ENCODE data around the gene PDF. TPM values are rescaled to one million over a fixed set of nuclear protein-coding genes. Genes with fewer than 3 reads are reported as not detected.

Gene PDF
- total and polyA plus RNA-seq, 2 of the 13 experiments (the other 11 are each of a cell fraction or from before 2014, with no cell fraction given): 12.4 to 48.8 TPM

DNA sequence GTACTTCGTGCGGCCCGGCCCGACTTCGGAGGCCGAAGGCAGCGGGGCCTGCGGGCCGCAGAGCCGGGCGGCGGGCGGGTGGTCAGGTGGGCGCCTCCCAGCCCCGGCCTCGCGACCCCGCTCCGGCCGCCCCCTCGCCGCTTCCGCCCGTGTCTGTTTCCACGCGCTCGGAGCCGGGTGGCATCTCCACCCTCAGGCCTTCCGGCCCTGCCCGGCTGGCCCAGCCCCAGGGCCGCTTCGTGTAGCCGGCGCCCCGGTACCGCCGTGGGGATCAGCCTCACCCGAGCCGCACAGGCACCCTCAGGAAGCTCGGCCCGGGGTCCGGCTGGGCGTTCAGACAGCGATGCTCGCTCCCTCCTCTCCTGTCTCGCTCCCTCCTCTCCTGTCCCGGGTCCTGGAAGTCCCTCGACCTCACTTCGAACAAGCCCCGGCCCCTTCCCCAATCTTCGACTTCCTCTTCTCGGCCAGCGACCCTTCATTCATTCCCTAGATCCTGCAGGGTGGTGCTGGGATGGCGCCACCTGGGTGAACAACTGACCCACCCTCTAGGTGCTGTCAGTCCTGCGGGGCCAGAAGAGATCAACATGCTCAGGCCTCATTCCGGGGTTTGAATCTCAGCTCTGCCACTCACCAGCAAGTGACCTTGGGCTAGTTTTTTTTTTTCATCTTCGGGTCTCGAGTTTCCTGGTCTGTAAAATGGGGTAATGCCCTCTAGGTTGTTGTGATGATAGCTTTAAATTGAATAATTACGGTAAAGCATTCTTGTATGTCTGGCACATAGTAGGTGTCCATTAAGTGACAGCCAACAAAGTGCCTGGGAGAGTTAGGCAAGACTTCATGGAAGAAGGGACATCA, 18.6 kb downstream of the PDF start (continued):
- 0 out of 2 replicates have a peak, but pooled peaks have one; percentile 50 for TF ChIP-seq MEIS1 (CRISPR knock-in tag; IDR thresholded peaks at IDR 0.05; ENCODE audit: borderline replicate concordance)
- peak; percentile 6; the same call in 1 of the 2 replicates for TF ChIP-seq ZNF121 (CRISPR knock-in tag; IDR thresholded peaks at IDR 0.05)
- no peak for TF ChIP-seq PAF1 (CRISPR knock-in tag; IDR thresholded peaks at IDR 0.05)
- no peak for TF ChIP-seq PHB2 (IDR thresholded peaks at IDR 0.05; ENCODE audit: partially characterized antibody)
- TF ChIP-seq, protein P1, sequence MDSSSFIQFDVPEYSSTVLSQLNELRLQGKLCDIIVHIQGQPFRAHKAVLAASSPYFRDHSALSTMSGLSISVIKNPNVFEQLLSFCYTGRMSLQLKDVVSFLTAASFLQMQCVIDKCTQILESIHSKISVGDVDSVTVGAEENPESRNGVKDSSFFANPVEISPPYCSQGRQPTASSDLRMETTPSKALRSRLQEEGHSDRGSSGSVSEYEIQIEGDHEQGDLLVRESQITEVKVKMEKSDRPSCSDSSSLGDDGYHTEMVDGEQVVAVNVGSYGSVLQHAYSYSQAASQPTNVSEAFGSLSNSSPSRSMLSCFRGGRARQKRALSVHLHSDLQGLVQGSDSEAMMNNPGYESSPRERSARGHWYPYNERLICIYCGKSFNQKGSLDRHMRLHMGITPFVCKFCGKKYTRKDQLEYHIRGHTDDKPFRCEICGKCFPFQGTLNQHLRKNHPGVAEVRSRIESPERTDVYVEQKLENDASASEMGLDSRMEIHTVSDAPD (CRISPR knock-in tag; IDR thresholded peaks at IDR 0.05): no peak
- no peak for TF ChIP-seq PPARG (CRISPR knock-in tag; conservative IDR thresholded peaks at IDR 0.05)
- no peak for TF ChIP-seq ZNF550 (CRISPR knock-in tag; IDR thresholded peaks at IDR 0.05; ENCODE audit: borderline replicate concordance)
- peak; percentile 74 for TF ChIP-seq ZBTB7B (CRISPR knock-in tag; IDR thresholded peaks at IDR 0.05)
- TF ChIP-seq, protein P2, sequence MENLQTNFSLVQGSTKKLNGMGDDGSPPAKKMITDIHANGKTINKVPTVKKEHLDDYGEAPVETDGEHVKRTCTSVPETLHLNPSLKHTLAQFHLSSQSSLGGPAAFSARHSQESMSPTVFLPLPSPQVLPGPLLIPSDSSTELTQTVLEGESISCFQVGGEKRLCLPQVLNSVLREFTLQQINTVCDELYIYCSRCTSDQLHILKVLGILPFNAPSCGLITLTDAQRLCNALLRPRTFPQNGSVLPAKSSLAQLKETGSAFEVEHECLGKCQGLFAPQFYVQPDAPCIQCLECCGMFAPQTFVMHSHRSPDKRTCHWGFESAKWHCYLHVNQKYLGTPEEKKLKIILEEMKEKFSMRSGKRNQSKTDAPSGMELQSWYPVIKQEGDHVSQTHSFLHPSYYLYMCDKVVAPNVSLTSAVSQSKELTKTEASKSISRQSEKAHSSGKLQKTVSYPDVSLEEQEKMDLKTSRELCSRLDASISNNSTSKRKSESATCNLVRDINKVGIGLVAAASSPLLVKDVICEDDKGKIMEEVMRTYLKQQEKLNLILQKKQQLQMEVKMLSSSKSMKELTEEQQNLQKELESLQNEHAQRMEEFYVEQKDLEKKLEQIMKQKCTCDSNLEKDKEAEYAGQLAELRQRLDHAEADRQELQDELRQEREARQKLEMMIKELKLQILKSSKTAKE (CRISPR knock-in tag; IDR thresholded peaks at IDR 0.05; ENCODE audit: borderline replicate concordance): no peak
- no peak; the same call in none of the 2 replicates for TF ChIP-seq DMAP1 (CRISPR knock-in tag; IDR thresholded peaks at IDR 0.05)
- TF ChIP-seq NR1H2 (CRISPR knock-in tag; IDR thresholded peaks at IDR 0.05; ENCODE audit: borderline replicate concordance, low read depth): no peak
- TF ChIP-seq RCOR2 (CRISPR knock-in tag; IDR thresholded peaks at IDR 0.05): peak; percentile 67
- no peak for TF ChIP-seq ZNF746 (CRISPR knock-in tag; IDR thresholded peaks at IDR 0.05)
- TF ChIP-seq, protein P3, sequence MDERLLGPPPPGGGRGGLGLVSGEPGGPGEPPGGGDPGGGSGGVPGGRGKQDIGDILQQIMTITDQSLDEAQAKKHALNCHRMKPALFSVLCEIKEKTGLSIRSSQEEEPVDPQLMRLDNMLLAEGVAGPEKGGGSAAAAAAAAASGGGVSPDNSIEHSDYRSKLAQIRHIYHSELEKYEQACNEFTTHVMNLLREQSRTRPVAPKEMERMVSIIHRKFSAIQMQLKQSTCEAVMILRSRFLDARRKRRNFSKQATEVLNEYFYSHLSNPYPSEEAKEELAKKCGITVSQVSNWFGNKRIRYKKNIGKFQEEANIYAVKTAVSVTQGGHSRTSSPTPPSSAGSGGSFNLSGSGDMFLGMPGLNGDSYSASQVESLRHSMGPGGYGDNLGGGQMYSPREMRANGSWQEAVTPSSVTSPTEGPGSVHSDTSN (CRISPR knock-in tag; IDR thresholded peaks at IDR 0.05): 0 out of 2 replicates have a peak, but pooled peaks have one; percentile 13
- no peak for TF ChIP-seq ZNF879 (CRISPR knock-in tag; IDR thresholded peaks at IDR 0.05)
- TF ChIP-seq, protein P4, sequence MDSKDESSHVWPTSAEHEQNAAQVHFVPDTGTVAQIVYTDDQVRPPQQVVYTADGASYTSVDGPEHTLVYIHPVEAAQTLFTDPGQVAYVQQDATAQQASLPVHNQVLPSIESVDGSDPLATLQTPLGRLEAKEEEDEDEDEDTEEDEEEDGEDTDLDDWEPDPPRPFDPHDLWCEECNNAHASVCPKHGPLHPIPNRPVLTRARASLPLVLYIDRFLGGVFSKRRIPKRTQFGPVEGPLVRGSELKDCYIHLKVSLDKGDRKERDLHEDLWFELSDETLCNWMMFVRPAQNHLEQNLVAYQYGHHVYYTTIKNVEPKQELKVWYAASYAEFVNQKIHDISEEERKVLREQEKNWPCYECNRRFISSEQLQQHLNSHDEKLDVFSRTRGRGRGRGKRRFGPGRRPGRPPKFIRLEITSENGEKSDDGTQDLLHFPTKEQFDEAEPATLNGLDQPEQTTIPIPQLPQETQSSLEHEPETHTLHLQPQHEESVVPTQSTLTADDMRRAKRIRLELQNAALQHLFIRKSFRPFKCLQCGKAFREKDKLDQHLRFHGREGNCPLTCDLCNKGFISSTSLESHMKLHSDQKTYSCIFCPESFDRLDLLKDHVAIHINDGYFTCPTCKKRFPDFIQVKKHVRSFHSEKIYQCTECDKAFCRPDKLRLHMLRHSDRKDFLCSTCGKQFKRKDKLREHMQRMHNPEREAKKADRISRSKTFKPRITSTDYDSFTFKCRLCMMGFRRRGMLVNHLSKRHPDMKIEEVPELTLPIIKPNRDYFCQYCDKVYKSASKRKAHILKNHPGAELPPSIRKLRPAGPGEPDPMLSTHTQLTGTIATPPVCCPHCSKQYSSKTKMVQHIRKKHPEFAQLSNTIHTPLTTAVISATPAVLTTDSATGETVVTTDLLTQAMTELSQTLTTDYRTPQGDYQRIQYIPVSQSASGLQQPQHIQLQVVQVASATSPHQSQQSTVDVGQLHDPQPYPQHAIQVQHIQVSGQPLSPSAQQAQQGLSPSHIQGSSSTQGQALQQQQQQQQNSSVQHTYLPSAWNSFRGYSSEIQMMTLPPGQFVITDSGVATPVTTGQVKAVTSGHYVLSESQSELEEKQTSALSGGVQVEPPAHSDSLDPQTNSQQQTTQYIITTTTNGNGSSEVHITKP (CRISPR knock-in tag; IDR thresholded peaks at IDR 0.05; ENCODE audit: low read depth): no peak
- no peak for TF ChIP-seq ZNF17 (CRISPR knock-in tag; IDR thresholded peaks at IDR 0.05)
- TF ChIP-seq, protein P5, sequence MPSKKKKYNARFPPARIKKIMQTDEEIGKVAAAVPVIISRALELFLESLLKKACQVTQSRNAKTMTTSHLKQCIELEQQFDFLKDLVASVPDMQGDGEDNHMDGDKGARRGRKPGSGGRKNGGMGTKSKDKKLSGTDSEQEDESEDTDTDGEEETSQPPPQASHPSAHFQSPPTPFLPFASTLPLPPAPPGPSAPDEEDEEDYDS (CRISPR knock-in tag; IDR thresholded peaks at IDR 0.05): 0 out of 2 replicates have a peak, but pooled peaks have one; percentile 37
- peak; percentile 69; the same call in 1 of the 2 replicates for TF ChIP-seq CBX5 (CRISPR knock-in tag; IDR thresholded peaks at IDR 0.05; ENCODE audit: borderline replicate concordance)
- peak; percentile 86 for TF ChIP-seq ASH2L (IDR thresholded peaks at IDR 0.05; ENCODE audit: insufficient read length, low read depth, low read length)
